ENCODE results near the gene FAM53A. TPM values are rescaled to one million over a fixed set of nuclear protein-coding genes. Genes with fewer than 3 reads are reported as not detected.

FAM53A gene
- polyA plus RNA-seq, 2 of the 4 experiments (the other 2 are of a cell fraction), result 0.87 to 1.2 TPM

- TF ChIP-seq, protein P1, sequence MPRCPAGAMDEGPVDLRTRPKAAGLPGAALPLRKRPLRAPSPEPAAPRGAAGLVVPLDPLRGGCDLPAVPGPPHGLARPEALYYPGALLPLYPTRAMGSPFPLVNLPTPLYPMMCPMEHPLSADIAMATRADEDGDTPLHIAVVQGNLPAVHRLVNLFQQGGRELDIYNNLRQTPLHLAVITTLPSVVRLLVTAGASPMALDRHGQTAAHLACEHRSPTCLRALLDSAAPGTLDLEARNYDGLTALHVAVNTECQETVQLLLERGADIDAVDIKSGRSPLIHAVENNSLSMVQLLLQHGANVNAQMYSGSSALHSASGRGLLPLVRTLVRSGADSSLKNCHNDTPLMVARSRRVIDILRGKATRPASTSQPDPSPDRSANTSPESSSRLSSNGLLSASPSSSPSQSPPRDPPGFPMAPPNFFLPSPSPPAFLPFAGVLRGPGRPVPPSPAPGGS (IDR thresholded peaks at IDR 0.05), result no peak
- TF ChIP-seq NR3C1 (IDR thresholded peaks at IDR 0.05) (no peak), POLR2AphosphoS2 (conservative IDR thresholded peaks at IDR 0.05; ENCODE audit: low read length) (no peak), CBX2 (IDR thresholded peaks at IDR 0.05; ENCODE audit: borderline replicate concordance, low read depth) (no peak)
These were observed 24.7 kb downstream of the FAM53A start (continued) for GRCh38 chr4:1659104-1660043.

DNA sequence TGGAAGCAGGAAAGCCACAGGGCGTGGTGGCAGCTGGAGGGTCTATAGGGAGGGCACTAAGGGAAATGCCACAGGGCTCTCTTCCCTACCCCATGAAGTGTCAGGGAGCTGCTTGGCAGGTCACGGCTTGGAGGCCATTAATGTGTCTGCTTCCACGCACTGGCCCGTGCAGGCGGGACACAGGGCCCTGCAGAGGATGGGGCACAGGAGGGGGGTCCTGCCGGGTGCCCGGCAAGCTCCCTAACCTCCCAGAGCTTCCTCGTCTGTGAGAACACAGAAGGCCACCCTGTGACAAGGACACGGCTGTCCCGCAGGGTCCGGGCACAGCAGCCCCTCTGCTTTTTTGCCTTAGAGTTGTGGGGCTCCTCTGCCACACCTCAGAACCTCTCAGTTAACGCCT lies 25.5 kb downstream of the FAM53A start:
- DNase-seq (ENCODE audit: low read depth in 1 of 2, low spot score in 1 of 2) (no peak), ATAC-seq (no peak), FAIRE-seq (no peak)
- Histone ChIP-seq H3K27ac (no peak overlapping the region), H3K4me2 (no peak overlapping the region), H3K4me1 (no peaks in the 10 kb centered on the region), H3K4me3 (no peak overlapping the region), H3K9me3 (no peaks in the 10 kb centered on the region)
- 85% methylated on average over 3 of the region's 12 CpGs for WGBS (ENCODE audit: missing lambda C conversion rate)
- TF ChIP-seq HES2 (IDR thresholded peaks at IDR 0.05) (no peak), TP53 (CRISPR knock-in tag; IDR thresholded peaks at IDR 0.05) (no peak), EHMT2 (IDR thresholded peaks at IDR 0.05; ENCODE audit: low read depth) (no peak), NR3C1 (IDR thresholded peaks at IDR 0.05) (no peak), RCOR1 (IDR thresholded peaks at IDR 0.05; ENCODE audit: low read depth, low read length) (no peak)
- TF ChIP-seq, protein P2, sequence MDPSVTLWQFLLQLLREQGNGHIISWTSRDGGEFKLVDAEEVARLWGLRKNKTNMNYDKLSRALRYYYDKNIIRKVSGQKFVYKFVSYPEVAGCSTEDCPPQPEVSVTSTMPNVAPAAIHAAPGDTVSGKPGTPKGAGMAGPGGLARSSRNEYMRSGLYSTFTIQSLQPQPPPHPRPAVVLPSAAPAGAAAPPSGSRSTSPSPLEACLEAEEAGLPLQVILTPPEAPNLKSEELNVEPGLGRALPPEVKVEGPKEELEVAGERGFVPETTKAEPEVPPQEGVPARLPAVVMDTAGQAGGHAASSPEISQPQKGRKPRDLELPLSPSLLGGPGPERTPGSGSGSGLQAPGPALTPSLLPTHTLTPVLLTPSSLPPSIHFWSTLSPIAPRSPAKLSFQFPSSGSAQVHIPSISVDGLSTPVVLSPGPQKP (IDR thresholded peaks at IDR 0.05; ENCODE audit: low read depth, low read length), result no peak
- TF ChIP-seq, protein P3, sequence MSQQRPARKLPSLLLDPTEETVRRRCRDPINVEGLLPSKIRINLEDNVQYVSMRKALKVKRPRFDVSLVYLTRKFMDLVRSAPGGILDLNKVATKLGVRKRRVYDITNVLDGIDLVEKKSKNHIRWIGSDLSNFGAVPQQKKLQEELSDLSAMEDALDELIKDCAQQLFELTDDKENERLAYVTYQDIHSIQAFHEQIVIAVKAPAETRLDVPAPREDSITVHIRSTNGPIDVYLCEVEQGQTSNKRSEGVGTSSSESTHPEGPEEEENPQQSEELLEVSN (IDR thresholded peaks at IDR 0.05; ENCODE audit: borderline replicate concordance, low read depth), result no peak
- CTCF ChIA-PET, result interaction anchor here (4.0 kb wide), 1 partner anchor 29 kb away, joined by 11 read pairs; no protein-coding TSS in a partner anchor
- POLR2A ChIA-PET, result no interaction called here

DNA sequence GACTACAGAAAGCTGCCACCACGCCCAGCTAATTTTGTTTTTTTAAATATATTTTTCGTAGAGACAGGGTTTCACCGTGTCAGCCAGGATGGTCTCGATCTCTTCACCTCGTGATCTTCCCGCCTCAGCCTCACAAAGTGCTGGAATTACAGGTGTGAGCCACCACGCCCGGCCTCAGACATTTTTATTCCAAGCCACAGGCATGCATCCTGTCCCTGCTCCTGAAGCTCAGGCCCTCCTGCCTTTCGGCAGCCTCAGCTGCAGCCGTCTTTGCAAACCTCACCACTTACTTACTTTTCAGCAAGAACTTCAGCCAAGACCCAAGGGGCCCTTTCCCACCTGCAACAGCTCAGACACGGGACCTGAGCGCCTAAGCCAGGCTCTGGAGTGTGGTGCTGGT lies 26.0 kb downstream of the FAM53A start:
- Histone ChIP-seq H3K27ac (no peak overlapping the region), H3K4me3 (no peak overlapping the region), H3K9me3 (no peaks in the 10 kb centered on the region), H3K4me2 (no peak overlapping the region), H3K4me1 (no peaks in the 10 kb centered on the region)
- FAIRE-seq, result no peak
- no peak for ATAC-seq
- no peak for DNase-seq (ENCODE audit: low read depth in 1 of 2, low spot score in 1 of 2)
- 69% methylated on average over 8 of the region's 12 CpGs for WGBS (ENCODE audit: missing lambda C conversion rate)
- ChIA-PET POLR2A (no interaction called here), CTCF (interaction anchor here (4.0 kb wide), 1 partner anchor 29 kb away, joined by 11 read pairs; no protein-coding TSS in a partner anchor)
- TF ChIP-seq, protein P4, sequence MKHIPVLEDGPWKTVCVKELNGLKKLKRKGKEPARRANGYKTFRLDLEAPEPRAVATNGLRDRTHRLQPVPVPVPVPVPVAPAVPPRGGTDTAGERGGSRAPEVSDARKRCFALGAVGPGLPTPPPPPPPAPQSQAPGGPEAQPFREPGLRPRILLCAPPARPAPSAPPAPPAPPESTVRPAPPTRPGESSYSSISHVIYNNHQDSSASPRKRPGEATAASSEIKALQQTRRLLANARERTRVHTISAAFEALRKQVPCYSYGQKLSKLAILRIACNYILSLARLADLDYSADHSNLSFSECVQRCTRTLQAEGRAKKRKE (CRISPR knock-in tag; IDR thresholded peaks at IDR 0.05; ENCODE audit: low read depth), result no peak
- TF ChIP-seq ZSCAN20 (CRISPR knock-in tag; IDR thresholded peaks at IDR 0.05) (no peak), HOXB13 (CRISPR knock-in tag; IDR thresholded peaks at IDR 0.05; ENCODE audit: low read depth) (no peak), JUNB (IDR thresholded peaks at IDR 0.05) (no peak), SMC3 (IDR thresholded peaks at IDR 0.05) (no peak), RNF2 (IDR thresholded peaks at IDR 0.05; ENCODE audit: borderline replicate concordance, low read depth) (no peak), HOXA7 (CRISPR knock-in tag; IDR thresholded peaks at IDR 0.05) (no peak), GATA3 (IDR thresholded peaks at IDR 0.05; ENCODE audit: borderline replicate concordance) (no peak), ESRRA (IDR thresholded peaks at IDR 0.05; ENCODE audit: borderline replicate concordance, low read length) (no peak), USF2 (IDR thresholded peaks at IDR 0.05) (no peak), REST (IDR thresholded peaks at IDR 0.05) (no peak), NR3C1 (IDR thresholded peaks at IDR 0.05) (no peak)
- TF ChIP-seq, protein P3 (IDR thresholded peaks at IDR 0.05; ENCODE audit: borderline replicate concordance, low read depth), result no peak
- TF ChIP-seq, protein P2 (IDR thresholded peaks at IDR 0.05; ENCODE audit: low read depth, low read length), result no peak

All from A549 (cell line).